ENCODE data around the gene PROB1.
A peak's percentile ranks its signal among the peaks of the same experiment; 100 is the strongest.

Gene PROB1

GRCh38 chr5:139396691-139397090 lies 1.8 kb upstream of the PROB1 start:
- no peak overlapping the region for H3K27ac ChIP-seq
- TF ChIP-seq CTCF (conservative IDR thresholded peaks at IDR 0.05) = no peak

GRCh38 chr5:139395844-139396640 lies 1.1 kb upstream of the PROB1 start:
- no peak overlapping the region for H3K27ac ChIP-seq
- no peak for TF ChIP-seq CTCF (conservative IDR thresholded peaks at IDR 0.05)

GRCh38 chr5:139394123-139394653 lies 716 bp downstream of the PROB1 start:
- H3K27ac ChIP-seq = no peak overlapping the region
- TF ChIP-seq CTCF (conservative IDR thresholded peaks at IDR 0.05) = no peak

- no peak for TF ChIP-seq CTCF (conservative IDR thresholded peaks at IDR 0.05)
- peak overlapping the region; percentile 61; the same call in 1 of the 2 replicates for H3K27ac ChIP-seq
Measured at GRCh38 chr5:139393497-139394122, 1.3 kb downstream of the PROB1 start.

- peak; percentile 85 for TF ChIP-seq CTCF (conservative IDR thresholded peaks at IDR 0.05)
- peak overlapping the region; percentile 61 for H3K27ac ChIP-seq
Measured at GRCh38 chr5:139392678-139393496, 2.0 kb downstream of the PROB1 start.

- peak overlapping the region; percentile 61 for H3K27ac ChIP-seq
- no peak for TF ChIP-seq CTCF (conservative IDR thresholded peaks at IDR 0.05)
Measured at GRCh38 chr5:139392324-139392677, 2.6 kb downstream of the PROB1 start.

Data from VCaP (cell line).